ENCODE measurements around the gene NXF2B.

NXF2B gene

GRCh38 chrX:102345916-102346315, 93.9 kb downstream of the NXF2B start:
- DNase-seq (peak; percentile 56), ATAC-seq (ENCODE audit: insufficient read depth, low read depth) (peak; percentile 61)
- Histone ChIP-seq H3K9me3 (ENCODE audit: insufficient read depth, low read length, severe bottlenecking) (no peaks in the 10 kb centered on the region), H4K20me1 (ENCODE audit: insufficient read depth, low read length) (no peaks in the 10 kb centered on the region), H2AFZ (ENCODE audit: low read depth, low read length) (no peak overlapping the region), H3K36me3 (ENCODE audit: insufficient read depth, low read length) (no peaks in the 10 kb centered on the region), H3K4me3 (ENCODE audit: low read depth in 1 of 2, low read length in 2 of 2) (no peak overlapping the region), H3K9ac (ENCODE audit: low read depth, low read length) (no peak overlapping the region), H3K27ac (ENCODE audit: low read length) (no peak overlapping the region), H3K4me1 (ENCODE audit: insufficient read depth, low read length) (no peaks in the 10 kb centered on the region), H3K79me2 (ENCODE audit: insufficient read depth, low read length) (no peaks in the 10 kb centered on the region), H3K27me3 (ENCODE audit: insufficient read depth, low read length, poor library complexity) (no peaks in the 10 kb centered on the region), H3K4me2 (ENCODE audit: insufficient read depth, low read length) (no peak overlapping the region)
- TF ChIP-seq CTCF (IDR thresholded peaks at IDR 0.05; ENCODE audit: borderline replicate concordance, extremely low read depth, low read length, poor library complexity, severe bottlenecking), result peak; percentile 65
- no peak for TF ChIP-seq EZH2 (IDR thresholded peaks at IDR 0.05; ENCODE audit: borderline replicate concordance, low read depth, low read length, severe bottlenecking)

DNA sequence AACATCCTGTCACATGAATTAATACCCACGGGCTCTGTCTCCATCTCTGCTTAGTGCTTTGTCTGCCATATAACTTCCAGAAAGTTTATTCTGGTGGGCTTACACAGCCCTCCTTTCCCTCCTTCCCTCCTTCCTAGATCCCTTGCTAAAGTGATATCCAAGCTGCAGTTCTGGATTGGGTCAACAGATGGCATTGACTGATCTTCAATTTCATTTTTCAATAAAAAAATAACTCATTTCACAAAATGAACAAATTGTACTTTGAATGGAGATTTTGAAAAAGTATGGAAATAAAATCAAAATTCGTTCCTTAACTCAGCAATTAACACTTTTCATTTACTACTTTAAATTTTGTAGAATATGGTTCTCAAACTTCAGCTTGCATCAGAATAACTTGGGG, 97.9 kb downstream of the NXF2B start:
- ATAC-seq (ENCODE audit: insufficient read depth, low read depth) (no peak), DNase-seq (no peak)
- no peaks in the 10 kb centered on the region for H3K27me3 ChIP-seq (ENCODE audit: insufficient read depth, low read length, poor library complexity)
- H4K20me1 ChIP-seq (ENCODE audit: insufficient read depth, low read length), result no peaks in the 10 kb centered on the region
- no peak overlapping the region for H3K9ac ChIP-seq (ENCODE audit: low read depth, low read length)
- no peak overlapping the region for H3K27ac ChIP-seq (ENCODE audit: low read length)
- no peak overlapping the region for H3K4me3 ChIP-seq (ENCODE audit: low read depth in 1 of 2, low read length in 2 of 2)
- H2AFZ ChIP-seq (ENCODE audit: low read depth, low read length), result no peak overlapping the region
- no peak overlapping the region for H3K4me2 ChIP-seq (ENCODE audit: insufficient read depth, low read length)
- no peaks in the 10 kb centered on the region for H3K9me3 ChIP-seq (ENCODE audit: insufficient read depth, low read length, severe bottlenecking)
- no peaks in the 10 kb centered on the region for H3K79me2 ChIP-seq (ENCODE audit: insufficient read depth, low read length)
- TF ChIP-seq CTCF (IDR thresholded peaks at IDR 0.05; ENCODE audit: borderline replicate concordance, extremely low read depth, low read length, poor library complexity, severe bottlenecking), result peak; percentile 20
- no peak for TF ChIP-seq EZH2 (IDR thresholded peaks at IDR 0.05; ENCODE audit: borderline replicate concordance, low read depth, low read length, severe bottlenecking)
- H3K4me1 ChIP-seq (ENCODE audit: insufficient read depth, low read length), result peaks cover 6% of the 10 kb centered on the region; the same call in 1 of the 2 replicates
- H3K36me3 ChIP-seq (ENCODE audit: insufficient read depth, low read length), result no peaks in the 10 kb centered on the region

DNA sequence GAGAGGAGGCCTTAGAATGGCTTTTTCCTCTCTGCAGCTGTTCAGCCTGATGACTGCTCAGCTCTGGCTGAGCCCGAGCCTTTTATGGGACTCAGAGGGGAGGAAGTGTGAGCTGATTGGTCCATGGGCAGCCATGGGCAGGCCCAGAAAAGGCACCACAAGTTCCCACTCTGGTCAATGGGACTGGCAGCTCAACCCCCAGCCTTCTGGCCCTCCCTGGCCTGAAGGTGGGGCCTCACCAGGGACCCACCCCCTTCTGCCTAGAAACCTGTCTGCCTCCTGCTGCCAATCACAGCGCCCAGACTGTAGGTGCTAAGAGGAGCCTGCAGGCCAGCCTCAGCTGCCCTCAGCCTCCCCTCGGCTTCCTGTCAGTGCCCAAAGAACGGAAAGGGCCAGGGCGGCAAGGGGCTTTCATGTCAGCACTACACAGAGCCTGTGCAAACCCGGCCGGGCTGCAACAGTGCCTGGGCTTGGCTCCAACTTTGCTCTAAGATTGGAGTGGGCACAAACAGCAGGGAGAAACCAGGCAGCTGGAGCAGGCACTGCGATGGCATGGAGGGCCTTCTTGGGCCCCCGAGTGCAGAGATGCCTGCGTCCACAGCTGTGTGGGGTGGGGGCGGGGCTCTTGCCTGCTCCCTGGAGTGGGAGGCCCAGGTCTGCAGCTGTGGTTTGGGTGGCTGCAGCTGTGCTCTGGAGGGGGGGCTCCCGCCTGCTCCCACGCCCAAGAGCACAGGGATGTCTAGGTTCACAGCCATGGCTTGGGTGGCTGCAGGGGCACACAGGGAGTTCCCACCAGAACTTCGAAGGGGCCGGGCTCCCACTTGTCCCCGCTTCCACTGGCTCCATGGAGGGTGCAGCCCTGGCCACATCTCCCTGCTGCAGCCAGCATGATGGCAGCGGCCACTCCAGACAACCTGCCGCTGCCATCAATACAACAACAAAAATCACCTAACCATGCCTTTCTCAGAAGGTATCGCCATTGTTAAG, 100.2 kb downstream of the NXF2B start:
- no peak overlapping the region for H3K4me3 ChIP-seq (ENCODE audit: low read depth in 1 of 2, low read length in 2 of 2)
- peak; percentile 67 for ATAC-seq (ENCODE audit: insufficient read depth, low read depth)
- no peak overlapping the region for H3K4me2 ChIP-seq (ENCODE audit: insufficient read depth, low read length)
- H3K4me1 ChIP-seq (ENCODE audit: insufficient read depth, low read length), result peaks cover 6% of the 10 kb centered on the region; the same call in 1 of the 2 replicates
- H3K27ac ChIP-seq (ENCODE audit: low read length), result no peak overlapping the region
- H3K79me2 ChIP-seq (ENCODE audit: insufficient read depth, low read length), result no peaks in the 10 kb centered on the region
- TF ChIP-seq EZH2 (IDR thresholded peaks at IDR 0.05; ENCODE audit: borderline replicate concordance, low read depth, low read length, severe bottlenecking), result no peak
- TF ChIP-seq CTCF (IDR thresholded peaks at IDR 0.05; ENCODE audit: borderline replicate concordance, extremely low read depth, low read length, poor library complexity, severe bottlenecking), result no peak
- no peak overlapping the region for H3K9ac ChIP-seq (ENCODE audit: low read depth, low read length)
- no peak overlapping the region for H2AFZ ChIP-seq (ENCODE audit: low read depth, low read length)
- no peaks in the 10 kb centered on the region for H4K20me1 ChIP-seq (ENCODE audit: insufficient read depth, low read length)
- H3K27me3 ChIP-seq (ENCODE audit: insufficient read depth, low read length, poor library complexity), result no peaks in the 10 kb centered on the region
- DNase-seq, result peak; percentile 39
- H3K36me3 ChIP-seq (ENCODE audit: insufficient read depth, low read length), result no peaks in the 10 kb centered on the region
- H3K9me3 ChIP-seq (ENCODE audit: insufficient read depth, low read length, severe bottlenecking), result no peaks in the 10 kb centered on the region
